Raji (cell line): Measurements from ENCODE around the gene CEP120.

Source experiments
- POLR2A ChIP-seq: IDR thresholded peaks from 2 replicates; pipeline ENCODE4 v1.6.1; 2011; ENCODE audit warnings: low read depth, low read length, control low read depth; ENCODE audit not compliant: insufficient read depth

The CEP120 gene

GRCh38 chr5:123398058-123398733, 25.0 kb downstream of the CEP120 start:
- TF ChIP-seq POLR2A = no peak

DNA sequence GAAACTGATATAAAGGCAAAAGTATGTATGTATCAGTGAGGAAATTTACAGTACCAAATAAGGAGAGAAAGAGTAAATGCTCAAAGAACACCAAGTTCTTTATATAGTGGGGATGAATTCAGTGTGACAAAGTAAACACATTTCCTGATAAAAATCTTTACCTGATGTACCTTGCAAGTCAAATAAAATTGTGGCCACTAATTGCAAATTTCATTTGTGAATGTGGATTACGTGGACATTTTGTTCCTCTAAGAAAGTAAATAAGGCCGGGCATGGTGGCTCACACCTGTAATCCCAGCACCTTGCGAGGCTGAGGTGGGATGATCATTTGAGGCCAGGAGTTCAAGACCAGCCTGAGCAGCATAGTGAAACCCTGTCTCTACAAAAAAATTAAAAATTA, 25.7 kb downstream of the CEP120 start:
- no peak for TF ChIP-seq POLR2A

- TF ChIP-seq POLR2A = no peak
These were observed 32.2 kb downstream of the CEP120 start for GRCh38 chr5:123391009-123391408.

DNA sequence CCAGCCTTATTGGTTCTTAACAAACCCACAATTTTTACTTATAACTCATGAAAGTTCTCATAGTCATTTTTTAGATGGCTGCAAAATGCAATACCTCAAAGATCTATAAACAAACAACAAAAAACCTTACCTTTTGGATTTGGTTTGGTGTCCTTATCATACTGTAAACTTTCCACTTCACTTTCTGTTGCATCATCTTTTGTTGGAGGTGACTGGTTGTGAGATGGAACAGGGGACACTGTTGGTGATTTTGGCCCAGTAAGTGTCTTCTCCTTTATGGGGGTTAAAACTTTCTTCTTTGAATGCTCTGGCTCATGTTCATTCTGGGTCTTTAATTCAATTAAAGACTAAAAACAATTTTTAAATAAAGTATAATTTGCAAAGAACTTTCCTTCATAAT, 33.4 kb downstream of the CEP120 start:
- no peak for TF ChIP-seq POLR2A

- TF ChIP-seq POLR2A = no peak
These were observed 35.9 kb downstream of the CEP120 start for GRCh38 chr5:123387313-123387712.

GRCh38 chr5:123382252-123382651, 41.0 kb downstream of the CEP120 start:
- no peak for TF ChIP-seq POLR2A

DNA sequence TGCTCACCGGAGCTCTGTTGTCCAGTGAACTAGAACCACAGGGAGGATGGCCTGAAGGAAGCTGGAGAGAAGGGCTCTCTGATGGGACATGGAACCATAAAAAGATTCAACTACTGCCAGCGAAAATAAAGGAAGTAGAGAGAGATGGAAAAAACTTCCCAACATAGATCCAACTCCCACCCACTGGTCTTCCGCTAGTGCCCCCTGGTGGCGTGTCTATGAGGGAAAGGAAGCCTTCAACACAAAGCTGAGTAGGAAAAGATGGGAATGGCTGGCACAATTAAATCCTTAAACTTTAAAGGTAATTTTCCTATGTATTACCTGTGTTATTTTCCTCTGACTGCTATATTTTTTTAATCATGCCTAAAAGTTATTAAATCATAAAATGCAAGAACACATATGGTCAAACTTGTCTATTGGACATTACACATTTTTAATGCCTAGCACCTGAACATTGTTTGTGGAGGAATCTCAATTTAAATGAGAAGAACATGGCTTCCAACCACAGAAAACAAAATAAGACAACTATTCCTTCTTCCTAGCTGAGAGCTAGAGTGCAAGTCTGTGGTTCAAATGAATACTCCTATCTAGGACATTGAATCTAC, 51.5 kb downstream of the CEP120 start:
- no peak for TF ChIP-seq POLR2A

- TF ChIP-seq POLR2A = no peak
These were observed 53.7 kb downstream of the CEP120 start for GRCh38 chr5:123369371-123369968.

DNA sequence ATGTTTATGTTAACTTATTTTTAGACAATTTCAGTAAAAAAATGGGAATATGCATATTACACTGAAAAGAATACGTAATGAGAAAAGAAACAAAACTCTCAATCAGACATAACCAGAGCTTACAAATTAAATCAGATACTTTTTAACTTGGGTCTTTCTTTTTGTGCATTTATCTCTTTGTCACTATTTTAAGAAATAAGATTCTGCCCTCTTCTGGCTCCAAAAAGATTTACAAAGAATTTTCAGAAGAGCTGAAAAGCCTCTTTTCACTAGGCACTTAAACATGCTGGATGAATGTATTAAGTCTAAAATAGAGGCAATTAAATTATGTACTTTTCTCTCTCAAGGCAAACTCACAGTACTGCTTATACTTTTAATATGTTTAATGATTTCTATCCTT, 55.5 kb downstream of the CEP120 start:
- no peak for TF ChIP-seq POLR2A

- TF ChIP-seq POLR2A = no peak
These were observed 58.0 kb downstream of the CEP120 start for GRCh38 chr5:123365156-123365555.

DNA sequence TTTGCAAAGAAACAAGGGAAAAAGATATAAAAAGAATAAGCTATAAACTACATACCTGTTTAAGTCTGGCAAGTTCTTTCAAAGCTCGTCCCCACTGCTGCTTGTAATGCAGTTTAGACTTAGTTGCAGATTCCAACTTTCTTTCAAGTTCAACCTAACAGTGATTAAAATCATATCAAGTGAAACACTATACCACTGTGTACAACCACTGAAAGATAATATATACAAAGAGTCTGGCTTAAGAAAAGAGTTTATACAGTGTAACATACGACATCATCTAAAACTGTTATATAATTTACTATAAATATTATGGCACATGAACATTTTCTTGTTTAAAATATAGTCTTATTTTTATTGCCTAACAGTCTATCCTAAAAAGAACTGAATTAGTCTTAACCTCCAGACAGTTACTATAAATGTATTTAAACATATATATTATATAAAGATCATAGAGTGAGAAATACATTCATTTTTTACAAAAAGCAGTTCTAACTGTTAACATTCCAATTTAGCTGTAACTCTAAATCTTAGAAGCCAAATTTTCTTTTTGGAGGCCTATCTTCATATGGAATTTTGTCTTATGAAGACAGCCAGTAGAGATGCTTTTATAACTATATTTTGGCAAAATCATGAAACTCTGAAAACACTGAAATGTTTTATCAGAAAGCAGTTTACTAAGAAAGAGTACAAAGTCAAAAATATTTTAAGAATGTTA, 58.6 kb downstream of the CEP120 start:
- TF ChIP-seq POLR2A = no peak

DNA sequence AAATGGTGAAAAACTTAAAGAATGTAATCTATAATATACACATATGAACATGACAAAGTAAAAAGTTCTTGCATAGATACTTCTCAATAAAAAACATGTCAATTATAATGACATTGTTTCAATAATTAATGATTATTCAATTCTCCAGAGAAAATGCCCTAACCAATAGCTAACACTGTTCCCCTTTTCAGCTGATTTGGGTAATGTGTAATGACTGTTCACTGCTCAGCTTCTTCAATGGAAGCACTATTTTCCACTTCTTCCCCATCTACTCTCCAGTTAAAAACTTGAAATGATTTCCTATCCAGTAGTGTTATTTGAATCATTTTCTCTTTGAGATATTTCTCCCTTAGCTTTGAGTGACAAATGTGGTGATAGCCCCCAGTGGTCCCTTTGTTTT, 62.3 kb downstream of the CEP120 start:
- TF ChIP-seq POLR2A = no peak

DNA sequence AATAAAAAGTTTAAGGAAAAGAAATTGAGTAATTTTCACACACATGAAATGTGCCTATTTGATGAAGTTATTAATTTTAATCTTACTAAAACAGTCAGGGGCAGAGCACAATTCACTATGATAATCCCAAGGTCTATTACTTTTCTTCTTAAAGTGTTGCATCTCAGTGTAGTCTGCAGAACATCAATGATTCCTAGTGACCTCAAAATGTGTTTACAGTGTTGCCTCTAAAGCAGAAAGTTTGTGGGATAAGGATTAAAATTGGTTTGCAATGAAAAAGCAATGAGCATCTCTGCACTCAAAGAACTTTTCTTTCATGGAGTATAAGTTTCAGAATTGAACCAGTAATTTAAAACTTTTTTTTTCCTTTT, 63.0 kb downstream of the CEP120 start:
- no peak for TF ChIP-seq POLR2A

- no peak for TF ChIP-seq POLR2A
These were observed 63.6 kb downstream of the CEP120 start for GRCh38 chr5:123359454-123360200.

- no peak for TF ChIP-seq POLR2A
These were observed 64.5 kb downstream of the CEP120 start for GRCh38 chr5:123358751-123359150.
